ENCODE measurements around the gene LDLRAD2.

The LDLRAD2 gene

DNA sequence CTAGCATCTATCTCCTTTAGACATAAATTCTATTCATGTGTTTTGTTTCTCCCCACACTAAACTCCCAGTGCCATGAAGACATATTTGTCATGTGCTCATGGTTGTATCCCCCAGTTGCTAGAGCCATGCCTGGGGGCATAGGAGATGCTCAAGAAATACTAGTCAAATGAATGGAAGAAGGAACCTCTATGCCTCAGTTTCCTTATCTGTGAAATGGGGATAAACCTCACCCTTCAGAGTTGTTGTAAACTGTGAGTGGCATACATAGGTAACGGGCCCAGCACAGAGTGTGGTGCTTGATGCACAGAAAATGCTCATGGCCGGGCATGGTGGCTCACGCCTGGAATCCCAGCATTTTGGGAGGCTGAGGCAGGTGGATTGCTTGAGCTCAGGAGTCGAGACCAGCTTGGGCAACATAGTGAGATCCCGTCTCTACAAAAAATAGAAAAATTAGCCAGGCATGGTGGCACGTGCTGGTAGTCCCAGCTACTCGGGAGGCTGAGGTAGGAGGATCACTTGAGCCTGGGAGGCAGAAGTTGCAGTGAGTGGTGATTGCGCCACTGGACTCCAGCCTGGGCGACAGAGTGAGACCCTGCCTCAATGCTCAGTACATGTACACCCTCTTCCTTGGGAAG is 8.7 kb downstream of the LDLRAD2 start:
- H3K27ac ChIP-seq: no peak overlapping the region
- no peak overlapping the region for H3K4me3 ChIP-seq
- TF ChIP-seq, protein P1, sequence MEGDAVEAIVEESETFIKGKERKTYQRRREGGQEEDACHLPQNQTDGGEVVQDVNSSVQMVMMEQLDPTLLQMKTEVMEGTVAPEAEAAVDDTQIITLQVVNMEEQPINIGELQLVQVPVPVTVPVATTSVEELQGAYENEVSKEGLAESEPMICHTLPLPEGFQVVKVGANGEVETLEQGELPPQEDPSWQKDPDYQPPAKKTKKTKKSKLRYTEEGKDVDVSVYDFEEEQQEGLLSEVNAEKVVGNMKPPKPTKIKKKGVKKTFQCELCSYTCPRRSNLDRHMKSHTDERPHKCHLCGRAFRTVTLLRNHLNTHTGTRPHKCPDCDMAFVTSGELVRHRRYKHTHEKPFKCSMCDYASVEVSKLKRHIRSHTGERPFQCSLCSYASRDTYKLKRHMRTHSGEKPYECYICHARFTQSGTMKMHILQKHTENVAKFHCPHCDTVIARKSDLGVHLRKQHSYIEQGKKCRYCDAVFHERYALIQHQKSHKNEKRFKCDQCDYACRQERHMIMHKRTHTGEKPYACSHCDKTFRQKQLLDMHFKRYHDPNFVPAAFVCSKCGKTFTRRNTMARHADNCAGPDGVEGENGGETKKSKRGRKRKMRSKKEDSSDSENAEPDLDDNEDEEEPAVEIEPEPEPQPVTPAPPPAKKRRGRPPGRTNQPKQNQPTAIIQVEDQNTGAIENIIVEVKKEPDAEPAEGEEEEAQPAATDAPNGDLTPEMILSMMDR (IDR thresholded peaks at IDR 0.05): no peak
- no peak for DNase-seq (ENCODE audit: low spot score)

DNA sequence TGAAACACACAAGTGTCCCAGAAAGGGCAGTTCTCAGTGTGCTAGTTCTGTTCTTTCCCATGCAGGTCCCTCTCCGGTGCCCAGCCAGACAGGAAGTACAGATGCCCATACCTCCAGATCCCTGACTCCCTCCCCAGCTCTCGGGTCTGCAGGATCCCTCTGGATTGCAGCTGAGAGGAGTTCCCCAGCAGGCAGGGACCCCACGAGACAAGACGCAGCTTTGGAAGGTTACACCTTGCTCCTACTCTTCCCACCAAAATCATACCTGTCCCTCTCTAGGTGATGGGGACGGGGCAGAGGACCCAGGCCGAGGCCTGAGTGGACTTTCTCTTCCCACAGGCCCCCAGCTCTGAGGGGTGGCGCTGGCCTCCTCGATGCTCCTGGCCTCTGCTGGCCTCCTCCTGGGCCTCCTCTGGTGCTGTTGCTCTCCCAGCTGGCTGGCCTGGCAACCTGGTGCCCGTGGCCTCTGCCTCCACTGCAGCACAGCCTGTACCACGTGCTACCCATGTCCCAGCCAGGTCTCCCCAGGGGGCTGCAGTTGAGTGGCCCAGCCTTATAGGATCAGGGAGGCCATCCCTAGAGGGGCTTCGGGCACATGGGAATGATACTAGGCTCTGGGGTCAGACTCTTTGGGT is 9.4 kb downstream of the LDLRAD2 start:
- DNase-seq (ENCODE audit: low spot score): no peak
- TF ChIP-seq, protein P1 (IDR thresholded peaks at IDR 0.05): no peak
- H3K4me3 ChIP-seq: no peak overlapping the region
- H3K27ac ChIP-seq: no peak overlapping the region

DNA sequence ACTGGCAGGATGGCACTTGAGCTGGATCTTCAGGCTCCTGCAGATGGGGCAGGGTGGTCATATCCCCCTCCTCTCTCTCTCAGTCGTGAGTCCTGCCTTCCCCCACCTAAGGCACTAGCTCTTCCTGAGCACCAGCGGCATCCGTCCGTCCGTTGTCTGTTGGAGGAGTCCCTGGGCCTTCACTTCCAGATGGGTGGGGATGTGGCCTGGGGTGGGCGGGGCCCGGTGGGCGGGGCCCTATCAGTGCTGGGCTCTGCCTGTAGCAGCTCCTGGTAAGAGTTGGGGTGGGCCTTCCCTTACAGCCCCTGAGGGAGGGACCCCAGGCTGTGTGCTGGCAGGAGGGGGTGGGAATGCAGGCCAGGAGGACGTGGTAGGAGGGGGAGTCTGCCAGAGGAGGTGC is 10.3 kb downstream of the LDLRAD2 start:
- no peak for DNase-seq (ENCODE audit: low spot score)
- Histone ChIP-seq H3K4me3 (no peak overlapping the region), H3K27ac (no peak overlapping the region)
- TF ChIP-seq, protein P1 (IDR thresholded peaks at IDR 0.05): no peak

DNA sequence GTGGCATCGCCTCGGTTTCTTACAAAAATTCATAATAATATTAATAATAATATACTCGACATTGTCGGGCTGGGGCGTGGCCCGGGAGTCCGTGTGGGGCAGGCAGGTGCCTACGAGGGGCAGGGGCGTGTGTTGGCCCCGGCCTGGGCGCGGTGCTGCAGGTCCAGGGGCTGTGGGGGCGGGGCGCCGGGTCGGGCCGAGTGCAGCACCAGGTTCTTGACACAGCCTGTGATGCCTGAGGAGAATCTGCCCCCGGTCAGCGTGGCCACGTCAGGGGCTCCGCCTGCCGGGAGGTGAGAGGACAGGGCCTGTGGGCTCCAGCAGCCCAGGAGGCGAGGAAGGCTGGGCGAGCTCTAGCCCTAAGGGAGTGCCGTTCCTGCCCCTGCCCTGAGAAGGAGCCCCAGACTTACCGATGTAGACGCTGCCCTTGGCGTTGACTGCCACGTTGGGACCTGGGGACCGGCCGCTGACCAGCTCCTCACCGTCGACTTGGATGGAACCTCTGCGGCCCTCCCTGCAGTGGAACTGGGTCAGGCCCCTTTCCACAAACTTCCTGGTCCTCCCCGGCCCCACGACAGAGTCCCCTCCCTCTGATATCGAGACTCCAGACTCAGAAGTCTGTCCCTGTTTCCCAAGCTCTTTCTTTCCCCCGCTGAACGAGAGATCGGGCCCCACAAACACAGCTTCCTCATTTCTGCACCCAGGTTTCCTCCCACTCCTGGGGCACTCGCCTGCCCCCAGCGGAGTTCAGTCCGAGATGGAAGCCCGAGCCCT is 11.3 kb downstream of the LDLRAD2 start:
- no peak overlapping the region for H3K27ac ChIP-seq
- TF ChIP-seq, protein P1 (IDR thresholded peaks at IDR 0.05): no peak
- no peak for DNase-seq (ENCODE audit: low spot score)
- H3K4me3 ChIP-seq: no peak overlapping the region

DNA sequence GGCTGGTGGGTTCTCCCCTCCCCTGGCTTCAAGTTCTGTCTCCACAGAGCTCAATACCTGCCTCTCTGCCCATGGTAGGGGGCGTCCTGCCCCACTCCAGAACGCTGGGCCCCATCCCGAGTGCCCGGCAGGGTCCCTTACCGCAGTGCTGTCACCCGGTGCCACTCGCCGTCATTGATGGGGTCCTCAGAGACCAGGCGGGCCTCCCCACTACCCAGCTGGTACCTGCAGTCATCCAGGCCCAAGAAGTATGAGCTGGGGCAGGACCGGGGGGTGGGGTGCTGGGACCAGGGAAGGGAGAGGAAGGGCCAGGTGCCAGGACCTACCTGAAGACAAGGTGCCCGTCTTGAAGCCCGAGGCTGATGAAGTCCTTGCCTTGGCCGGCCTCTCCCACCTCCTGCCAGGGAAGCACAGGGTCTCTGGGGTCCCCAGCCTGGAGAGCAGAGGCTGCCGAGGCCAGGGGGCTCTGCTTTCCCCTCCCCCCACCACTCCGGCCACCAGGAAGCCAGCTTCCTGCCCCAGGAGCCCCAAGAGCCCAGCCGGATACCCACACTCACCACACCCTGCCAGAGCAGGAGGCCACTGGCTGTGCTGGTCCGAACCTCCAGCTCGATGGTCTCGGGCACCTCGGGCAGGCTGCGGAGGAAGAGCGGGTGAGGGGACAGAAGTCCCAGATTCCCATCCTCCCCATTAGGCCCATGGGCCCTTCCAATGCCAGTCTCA is 12.1 kb downstream of the LDLRAD2 start:
- Histone ChIP-seq H3K27ac (no peak overlapping the region), H3K4me3 (no peak overlapping the region)
- TF ChIP-seq, protein P1 (IDR thresholded peaks at IDR 0.05): no peak
- no peak for DNase-seq (ENCODE audit: low spot score)

DNA sequence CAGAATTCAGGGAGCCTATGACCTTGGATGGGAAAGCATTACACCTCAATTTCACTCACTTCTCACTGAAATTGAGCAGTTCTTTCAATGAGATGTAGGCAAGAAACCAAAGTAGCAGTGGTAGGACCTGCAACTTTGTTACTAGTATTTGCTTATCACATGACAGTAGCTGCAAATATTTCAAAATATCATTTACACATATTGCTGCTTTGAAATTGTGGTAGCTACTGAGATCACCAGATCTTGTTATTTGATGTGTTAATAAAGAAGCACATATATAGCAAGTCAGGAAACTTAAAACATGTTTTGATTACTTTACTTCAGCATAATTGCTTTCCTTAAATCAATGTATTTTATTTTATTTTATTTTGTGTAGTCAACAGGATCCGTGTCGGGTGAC is 12.9 kb downstream of the LDLRAD2 start:
- no peak overlapping the region for H3K27ac ChIP-seq
- no peak for DNase-seq (ENCODE audit: low spot score)
- TF ChIP-seq, protein P1 (IDR thresholded peaks at IDR 0.05): no peak
- no peak overlapping the region for H3K4me3 ChIP-seq

Measured in coronary artery (tissue), 2 donors.